Testis (tissue), 3 donors: ENCODE measurements around the gene MTARC1. TPM values are rescaled to one million over a fixed set of nuclear protein-coding genes. Genes with fewer than 3 reads are reported as not detected.

Experiments
- DNase-seq: peaks from one replicate; pipeline ENCODE4 v3.0.0-alpha.2; 2019
- H3K27ac ChIP-seq, 2 donors: fragments of 200-600 bp; sonication (generic); one replicate each; pipeline ENCODE4 v1.5.1; 2019
- H3K27me3 ChIP-seq: fragments of 200-600 bp; sonication (generic); one replicate; pipeline ENCODE4 v1.5.1; 2019
- H3K36me3 ChIP-seq: fragments of 200-600 bp; sonication (generic); one replicate; pipeline ENCODE4 v1.5.1; 2017; ENCODE audit warnings: low read depth; ENCODE audit errors: missing control alignments
- H3K4me1 ChIP-seq: fragments of 200-600 bp; sonication (generic); one replicate; pipeline ENCODE4 v1.5.1; 2019
- H3K4me3 ChIP-seq, 2 donors: fragments of 200-600 bp; sonication (generic); one replicate each; pipeline ENCODE4 v1.5.1; 2017 to 2019
- H3K9me3 ChIP-seq: fragments of 200-600 bp; sonication (generic); one replicate; pipeline ENCODE4 v1.5.1; 2017
- POLR2A ChIP-seq: fragments of 450-650 bp; IDR thresholded peaks from one replicate; pipeline ENCODE4 v1.6.1; 2017; ENCODE audit warnings: antibody characterized with exemption, mild to moderate bottlenecking, moderate library complexity
- WGBS, 2 donors: methylation state at CpG; one replicate each; pipeline ENCODE4 v1.1.5; 2018; 5-methylcytosine and 5-hydroxymethylcytosine counted together
- intact Hi-C: fragments of 100-400 bp; cut with DNase I; formaldehyde crosslinking; loops from one replicate; pipeline ENCODE4 v1.15.1; 2023; ENCODE audit warnings: low total_unique reads
- polyA plus RNA-seq: library from polyadenylated mRNA; stranded (reverse); fragments of 350-450 nt; fragmentation: Illumina TruSeq; extraction: RNeasy Lipid Tissue Mini Kit (QIAGEN cat#74804); gene quantifications from one replicate; pipeline ENCODE4 v1.2.3, GENCODE V29; 2014; ENCODE audit warnings: low read depth, low replicate concordance; ENCODE audit not compliant: insufficient read depth
- total RNA-seq, 2 donors: library from RNA; depleted of rRNA; stranded (reverse); fragments of >200 nt; gene quantifications; one replicate each; pipeline ENCODE4 v1.2.3, GENCODE V29; 2016
- TF ChIP-seq, protein P1 (sequence below), 3 experiments: fragments of 450-650 bp in 2 of 3; fragments of 200-600 bp in 1 of 3; sonication (generic) in 1 of 3; IDR thresholded peaks; one replicate each; pipeline ENCODE4 v1.5.1; 2016 to 2019; ENCODE audit warnings: antibody characterized with exemption in 3 of 3, mild to moderate bottlenecking in 2 of 3, moderate library complexity in 1 of 3

The MTARC1 gene
- total and polyA plus RNA-seq, 3 donors from 2014 or later, result 0.93 to 2.3 (median 1.1) TPM

DNA sequence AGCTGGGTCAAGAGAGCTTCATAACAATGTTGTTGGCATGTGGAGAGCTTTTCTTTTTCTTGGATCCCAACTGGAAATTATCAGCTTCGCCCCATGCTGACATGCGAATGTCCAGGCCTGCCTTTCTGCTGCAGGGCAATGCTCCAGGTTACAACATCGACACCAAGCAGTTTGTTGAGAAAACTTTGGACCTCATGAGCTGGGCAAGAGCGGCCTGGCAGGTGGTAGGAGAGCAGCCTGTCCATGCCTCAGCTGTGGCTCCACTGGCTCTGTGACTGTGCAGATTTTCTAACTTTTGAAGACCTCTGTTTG is 41.4 kb downstream of the MTARC1 start:
- Histone ChIP-seq H3K27me3 (no peaks in the 10 kb centered on the region), H3K36me3 (no peaks in the 10 kb centered on the region), H3K27ac (no peak overlapping the region), H3K9me3 (no peaks in the 10 kb centered on the region), H3K4me1 (no peaks in the 10 kb centered on the region), H3K4me3 (no peak overlapping the region)
- intact Hi-C loops, result no loop called here
- WGBS, 2 donors, result 89 to 92% methylated on average over 4 of the region's 4 CpGs
- TF ChIP-seq, protein P1, sequence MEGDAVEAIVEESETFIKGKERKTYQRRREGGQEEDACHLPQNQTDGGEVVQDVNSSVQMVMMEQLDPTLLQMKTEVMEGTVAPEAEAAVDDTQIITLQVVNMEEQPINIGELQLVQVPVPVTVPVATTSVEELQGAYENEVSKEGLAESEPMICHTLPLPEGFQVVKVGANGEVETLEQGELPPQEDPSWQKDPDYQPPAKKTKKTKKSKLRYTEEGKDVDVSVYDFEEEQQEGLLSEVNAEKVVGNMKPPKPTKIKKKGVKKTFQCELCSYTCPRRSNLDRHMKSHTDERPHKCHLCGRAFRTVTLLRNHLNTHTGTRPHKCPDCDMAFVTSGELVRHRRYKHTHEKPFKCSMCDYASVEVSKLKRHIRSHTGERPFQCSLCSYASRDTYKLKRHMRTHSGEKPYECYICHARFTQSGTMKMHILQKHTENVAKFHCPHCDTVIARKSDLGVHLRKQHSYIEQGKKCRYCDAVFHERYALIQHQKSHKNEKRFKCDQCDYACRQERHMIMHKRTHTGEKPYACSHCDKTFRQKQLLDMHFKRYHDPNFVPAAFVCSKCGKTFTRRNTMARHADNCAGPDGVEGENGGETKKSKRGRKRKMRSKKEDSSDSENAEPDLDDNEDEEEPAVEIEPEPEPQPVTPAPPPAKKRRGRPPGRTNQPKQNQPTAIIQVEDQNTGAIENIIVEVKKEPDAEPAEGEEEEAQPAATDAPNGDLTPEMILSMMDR (IDR thresholded peaks at IDR 0.05), result no peak
- no peak for TF ChIP-seq POLR2A
- no peak for DNase-seq

DNA sequence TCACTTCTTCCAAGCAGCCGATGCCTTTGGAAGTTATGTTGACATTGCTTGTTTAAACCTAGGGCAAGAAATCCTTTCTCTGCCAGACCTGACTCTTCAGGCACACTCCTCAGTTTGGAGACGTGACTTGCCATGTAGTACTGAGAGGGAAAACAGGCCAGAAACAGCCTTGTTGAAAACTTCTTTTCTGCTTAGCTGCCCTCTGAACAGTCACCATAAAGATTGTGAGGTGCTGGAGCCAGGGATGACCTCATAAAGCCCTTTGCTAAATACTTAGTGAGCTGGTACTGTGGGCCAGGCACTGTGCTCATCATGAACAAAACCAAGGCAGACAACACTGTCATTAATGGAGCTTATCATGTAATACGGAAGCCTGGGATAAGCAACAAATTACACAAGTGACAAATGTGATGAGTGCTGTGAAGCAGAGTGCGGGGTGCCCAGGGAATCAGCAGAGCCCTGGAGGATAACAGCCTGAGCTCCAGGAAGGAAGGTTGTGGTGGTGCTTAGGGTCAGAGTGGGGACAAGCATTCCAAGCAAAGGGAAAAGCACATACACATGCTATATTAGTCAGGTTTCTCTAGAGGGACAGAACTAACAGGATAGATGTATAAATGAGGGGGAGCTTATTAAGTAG is 42.4 kb downstream of the MTARC1 start:
- Histone ChIP-seq H3K4me3 (no peak overlapping the region), H3K36me3 (no peaks in the 10 kb centered on the region), H3K9me3 (no peaks in the 10 kb centered on the region), H3K27ac (no peak overlapping the region), H3K4me1 (no peaks in the 10 kb centered on the region), H3K27me3 (no peaks in the 10 kb centered on the region)
- no peak for DNase-seq
- 73 to 77% methylated on average over 4 of the region's 4 CpGs for WGBS, 2 donors
- intact Hi-C loops, result no loop called here
- TF ChIP-seq, protein P1 (IDR thresholded peaks at IDR 0.05), result no peak
- TF ChIP-seq POLR2A, result no peak

DNA sequence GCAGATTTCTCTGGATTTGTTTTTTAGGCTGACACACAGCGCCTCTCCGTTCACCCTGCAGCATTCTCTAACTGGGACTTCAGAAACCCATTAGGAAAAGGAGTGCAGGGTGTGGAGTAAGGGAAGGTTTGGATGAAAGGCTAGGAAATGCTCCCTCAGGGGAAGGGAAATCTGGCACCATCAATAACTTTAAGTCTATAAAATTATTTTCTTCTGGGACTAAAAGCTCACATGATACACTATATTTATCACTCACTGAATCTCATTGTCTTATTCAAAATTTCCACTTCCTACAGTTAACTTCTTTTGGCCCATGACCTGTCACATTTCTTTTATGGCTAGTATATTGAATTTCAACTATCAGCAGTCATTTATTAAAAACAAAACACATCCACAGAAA is 46.7 kb downstream of the MTARC1 start:
- WGBS, 2 donors, result 58 to 88% methylated on average over 2 of the region's 2 CpGs
- H3K4me1 ChIP-seq, result no peaks in the 10 kb centered on the region
- no peak overlapping the region for H3K4me3 ChIP-seq
- H3K36me3 ChIP-seq, result no peaks in the 10 kb centered on the region
- no peaks in the 10 kb centered on the region for H3K9me3 ChIP-seq
- H3K27me3 ChIP-seq, result no peaks in the 10 kb centered on the region
- intact Hi-C loops, result no loop called here
- DNase-seq, result no peak
- H3K27ac ChIP-seq, result no peak overlapping the region
- TF ChIP-seq, protein P1 (IDR thresholded peaks at IDR 0.05), result no peak
- no peak for TF ChIP-seq POLR2A

DNA sequence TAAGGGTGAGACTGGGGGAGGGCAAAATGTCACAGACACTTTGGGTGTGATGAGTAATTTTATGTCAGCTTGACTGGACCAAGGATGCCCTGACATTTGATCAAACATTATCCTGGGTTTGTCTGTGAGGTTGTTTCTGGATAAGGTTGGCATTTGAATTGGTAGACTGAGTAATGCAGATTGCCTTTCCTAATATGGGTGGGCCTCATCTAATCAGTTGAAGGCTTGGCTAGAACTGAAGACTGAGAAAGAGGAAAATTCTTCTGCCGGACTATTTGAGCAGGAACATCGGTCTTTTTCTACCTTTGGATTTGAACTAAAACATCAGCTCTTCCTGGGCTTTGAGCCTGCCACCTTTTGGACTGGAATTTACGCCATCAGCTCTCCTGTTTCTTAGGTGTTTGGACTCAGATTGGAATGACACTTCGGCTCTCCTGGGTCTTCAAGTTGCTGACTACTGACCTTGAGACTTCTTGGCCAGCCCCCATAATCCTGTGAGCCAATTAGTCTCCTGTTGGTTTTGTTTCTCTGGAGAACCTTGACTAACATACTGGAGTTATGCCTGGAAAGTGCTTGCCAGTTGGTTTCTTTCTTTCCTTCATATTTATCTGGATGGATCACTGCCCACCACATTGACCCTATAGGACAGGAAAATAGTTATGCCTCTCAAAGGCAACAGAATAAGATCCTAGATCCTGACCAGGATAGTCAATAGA is 47.6 kb downstream of the MTARC1 start:
- H3K4me3 ChIP-seq, result no peak overlapping the region
- no peak for TF ChIP-seq POLR2A
- TF ChIP-seq, protein P1 (IDR thresholded peaks at IDR 0.05), result no peak
- WGBS, 2 donors, result 79 to 80% methylated on average over 4 of the region's 4 CpGs
- H3K4me1 ChIP-seq, result no peaks in the 10 kb centered on the region
- no peak overlapping the region for H3K27ac ChIP-seq
- H3K9me3 ChIP-seq, result no peaks in the 10 kb centered on the region
- intact Hi-C loops, result no loop called here
- no peaks in the 10 kb centered on the region for H3K27me3 ChIP-seq
- no peak for DNase-seq
- H3K36me3 ChIP-seq, result no peaks in the 10 kb centered on the region

Other genes with a start within 250 kb of the MTARC1 start
- gene C1orf115, start 96.5 kb upstream of the MTARC1 start, total RNA-seq, result 10 to 100 TPM in 1 of 2 donors, 1 to 10 TPM in 1; 10.0 to 10.8 TPM
- 12.0 TPM for gene C1orf115, start 96.5 kb upstream of the MTARC1 start, polyA plus RNA-seq
- gene MTARC2, start 38.6 kb upstream of the MTARC1 start, total RNA-seq, result 10 to 100 TPM; 56.7 to 58.7 TPM
- gene MTARC2, start 38.6 kb upstream of the MTARC1 start, polyA plus RNA-seq, result 28.5 TPM
- 1 to 10 TPM; 3.5 to 5.3 TPM for gene HLX, start 92.5 kb downstream of the MTARC1 start, total RNA-seq
- gene HLX, start 92.5 kb downstream of the MTARC1 start, polyA plus RNA-seq, result 4.0 TPM